ENCODE data around the gene GLRX5.

The GLRX5 gene

GRCh38 chr14:95559203-95559602 is 24.4 kb downstream of the GLRX5 start:
- no peak for TF ChIP-seq GATA2 (IDR thresholded peaks at IDR 0.05; ENCODE audit: low read depth, low read length)
- no peak for TF ChIP-seq GATA3 (IDR thresholded peaks at IDR 0.05; ENCODE audit: low read depth, low read length)

GRCh38 chr14:95561001-95561412 is 26.2 kb downstream of the GLRX5 start:
- no peak for TF ChIP-seq GATA2 (IDR thresholded peaks at IDR 0.05; ENCODE audit: low read depth, low read length)
- no peak for TF ChIP-seq GATA3 (IDR thresholded peaks at IDR 0.05; ENCODE audit: low read depth, low read length)

- no peak for TF ChIP-seq GATA3 (IDR thresholded peaks at IDR 0.05; ENCODE audit: low read depth, low read length)
- TF ChIP-seq GATA2 (IDR thresholded peaks at IDR 0.05; ENCODE audit: low read depth, low read length), result no peak
Observed at GRCh38 chr14:95562892-95563685, 28.2 kb downstream of the GLRX5 start.

GRCh38 chr14:95564060-95564459 is 29.2 kb downstream of the GLRX5 start:
- no peak for TF ChIP-seq GATA2 (IDR thresholded peaks at IDR 0.05; ENCODE audit: low read depth, low read length)
- no peak for TF ChIP-seq GATA3 (IDR thresholded peaks at IDR 0.05; ENCODE audit: low read depth, low read length)

GRCh38 chr14:95569440-95569839 is 34.6 kb downstream of the GLRX5 start:
- no peak for TF ChIP-seq GATA3 (IDR thresholded peaks at IDR 0.05; ENCODE audit: low read depth, low read length)
- TF ChIP-seq GATA2 (IDR thresholded peaks at IDR 0.05; ENCODE audit: low read depth, low read length), result no peak

GRCh38 chr14:95573313-95573712 is 38.5 kb downstream of the GLRX5 start:
- TF ChIP-seq GATA3 (IDR thresholded peaks at IDR 0.05; ENCODE audit: low read depth, low read length) (no peak), GATA2 (IDR thresholded peaks at IDR 0.05; ENCODE audit: low read depth, low read length) (no peak)

- TF ChIP-seq GATA2 (IDR thresholded peaks at IDR 0.05; ENCODE audit: low read depth, low read length), result no peak
- TF ChIP-seq GATA3 (IDR thresholded peaks at IDR 0.05; ENCODE audit: low read depth, low read length), result no peak
Observed at GRCh38 chr14:95575840-95576473, 41.1 kb downstream of the GLRX5 start.

GRCh38 chr14:95577067-95577800 is 42.4 kb downstream of the GLRX5 start:
- TF ChIP-seq GATA3 (IDR thresholded peaks at IDR 0.05; ENCODE audit: low read depth, low read length) (no peak), GATA2 (IDR thresholded peaks at IDR 0.05; ENCODE audit: low read depth, low read length) (no peak)

- TF ChIP-seq GATA3 (IDR thresholded peaks at IDR 0.05; ENCODE audit: low read depth, low read length) (no peak), GATA2 (IDR thresholded peaks at IDR 0.05; ENCODE audit: low read depth, low read length) (no peak)
Observed at GRCh38 chr14:95577870-95578269, 43.0 kb downstream of the GLRX5 start.

- TF ChIP-seq GATA3 (IDR thresholded peaks at IDR 0.05; ENCODE audit: low read depth, low read length) (no peak), GATA2 (IDR thresholded peaks at IDR 0.05; ENCODE audit: low read depth, low read length) (no peak)
Observed at GRCh38 chr14:95585953-95586620, 51.2 kb downstream of the GLRX5 start.

All from SH-SY5Y (cell line).